OCI-LY7 (cell line): ENCODE results near the gene ZBTB34. TPM values are rescaled to one million over a fixed set of nuclear protein-coding genes. Genes with fewer than 3 reads are reported as not detected.

Source experiments
- BruUV-seq: library from RNA; stranded (reverse); fragments of 400-500 nt; replicated peaks from 2 replicates; lab custom pipeline; 2021; lab: Mats Ljungman, UMichigan
- CTCF ChIA-PET: fragments of 300-600 bp; sonication (Branson Sonifier 250); formaldehyde crosslinking; loops from one replicate; lab custom pipeline; 2022; ENCODE audit warnings: antibody characterized with exemption; ENCODE audit not compliant: unreplicated experiment; lab: Charles Lee
- POLR2A ChIA-PET: fragments of 300-600 bp; sonication (Branson Sonifier 250); formaldehyde crosslinking; loops from one replicate; lab custom pipeline; 2022; ENCODE audit warnings: antibody characterized with exemption; lab: Charles Lee
- DNase-seq: peaks from one replicate; pipeline ENCODE4 v3.0.0-alpha.2; 2015; ENCODE audit warnings: low spot score
- H2AFZ ChIP-seq: fragments of 200-600 bp; sonication (generic), shearing (Covaris generic); 2 replicates; pipeline ENCODE4 v1.6.1; 2014; ENCODE audit warnings: mild to moderate bottlenecking, antibody characterized with exemption, low read length, moderate library complexity
- H3K27ac ChIP-seq: fragments of 200-600 bp; sonication (generic); 2 replicates; pipeline ENCODE4 v1.5.1; 2014; ENCODE audit warnings: mixed run types, low read depth, mild to moderate bottlenecking, moderate library complexity, low read length, inconsistent platforms; ENCODE audit not compliant: poor library complexity, severe bottlenecking
- H3K36me3 ChIP-seq: fragments of 200-600 bp; sonication (generic); 2 replicates; pipeline ENCODE4 v1.6.1; 2014; ENCODE audit warnings: mild to moderate bottlenecking, antibody characterized with exemption, low read length, moderate library complexity, mixed read lengths; ENCODE audit not compliant: insufficient read depth
- H3K4me1 ChIP-seq: fragments of 200-600 bp; sonication (generic); 2 replicates; pipeline ENCODE4 v1.5.1; 2014; ENCODE audit warnings: mild to moderate bottlenecking, low read length; ENCODE audit not compliant: insufficient read depth, poor library complexity, severe bottlenecking
- H3K4me2 ChIP-seq: fragments of 200-600 bp; sonication (generic); 2 replicates; pipeline ENCODE4 v1.6.1; 2014; ENCODE audit warnings: mild to moderate bottlenecking, low read length
- H3K4me3 ChIP-seq: fragments of 200-600 bp; sonication (generic); 2 replicates; pipeline ENCODE4 v1.5.1; 2014; ENCODE audit warnings: mild to moderate bottlenecking, low read depth, low read length; ENCODE audit not compliant: poor library complexity, severe bottlenecking
- H3K79me2 ChIP-seq: fragments of 200-600 bp; sonication (generic); 2 replicates; pipeline ENCODE4 v1.6.1; 2016; ENCODE audit warnings: low read depth, mild to moderate bottlenecking, low read length, moderate library complexity, mixed read lengths; ENCODE audit not compliant: insufficient read depth
- H3K9me2 ChIP-seq: fragments of 200-600 bp; sonication (generic); 2 replicates; pipeline ENCODE4 v1.6.1; 2016; ENCODE audit warnings: mild to moderate bottlenecking, low read length, mixed read lengths; ENCODE audit not compliant: insufficient read depth
- H3K9me3 ChIP-seq: fragments of 200-600 bp; sonication (generic); 2 replicates; pipeline ENCODE4 v1.6.1; 2014; ENCODE audit warnings: mild to moderate bottlenecking, mixed run types, low read length, mixed read lengths
- H4K20me1 ChIP-seq: fragments of 200-600 bp; sonication (generic); 2 replicates; pipeline ENCODE4 v1.6.1; 2014; ENCODE audit warnings: mild to moderate bottlenecking, antibody characterized with exemption, low read length, moderate library complexity, mixed read lengths; ENCODE audit not compliant: insufficient read depth
- EZH2phosphoT487 ChIP-seq: fragments of 200-600 bp; sonication (generic); IDR thresholded peaks from 2 replicates; pipeline ENCODE4 v1.6.1; 2018; ENCODE audit warnings: low read depth, borderline replicate concordance, mild to moderate bottlenecking, mixed run types, antibody characterized with exemption, low read length, moderate library complexity, mixed read lengths
- intact Hi-C: fragments of 100-400 bp; cut with micrococcal nuclease; formaldehyde crosslinking; loops from one replicate; pipeline ENCODE4 v1.10.0; 2022; ENCODE audit not compliant: unreplicated experiment
- total RNA-seq, 2 experiments: library from RNA; depleted of rRNA in 1 of 2; stranded (reverse); fragments of >200 nt in 1 of 2; shearing (Covaris generic) in 1 of 2; gene quantifications; 2 replicates each; pipeline ENCODE4 v1.2.3, GENCODE V29; 2014 to 2022
- TF ChIP-seq, protein P1 (sequence below): fragments of 200-600 bp; sonication (generic); conservative IDR thresholded peaks from 2 replicates; pipeline ENCODE4 v1.5.1; 2014; ENCODE audit warnings: mild to moderate bottlenecking, antibody characterized with exemption, low read length, moderate library complexity, mixed read lengths

ZBTB34 gene
- total RNA-seq, 2 experiments from 2014 or later = 6.5 to 11.3 TPM

DNA sequence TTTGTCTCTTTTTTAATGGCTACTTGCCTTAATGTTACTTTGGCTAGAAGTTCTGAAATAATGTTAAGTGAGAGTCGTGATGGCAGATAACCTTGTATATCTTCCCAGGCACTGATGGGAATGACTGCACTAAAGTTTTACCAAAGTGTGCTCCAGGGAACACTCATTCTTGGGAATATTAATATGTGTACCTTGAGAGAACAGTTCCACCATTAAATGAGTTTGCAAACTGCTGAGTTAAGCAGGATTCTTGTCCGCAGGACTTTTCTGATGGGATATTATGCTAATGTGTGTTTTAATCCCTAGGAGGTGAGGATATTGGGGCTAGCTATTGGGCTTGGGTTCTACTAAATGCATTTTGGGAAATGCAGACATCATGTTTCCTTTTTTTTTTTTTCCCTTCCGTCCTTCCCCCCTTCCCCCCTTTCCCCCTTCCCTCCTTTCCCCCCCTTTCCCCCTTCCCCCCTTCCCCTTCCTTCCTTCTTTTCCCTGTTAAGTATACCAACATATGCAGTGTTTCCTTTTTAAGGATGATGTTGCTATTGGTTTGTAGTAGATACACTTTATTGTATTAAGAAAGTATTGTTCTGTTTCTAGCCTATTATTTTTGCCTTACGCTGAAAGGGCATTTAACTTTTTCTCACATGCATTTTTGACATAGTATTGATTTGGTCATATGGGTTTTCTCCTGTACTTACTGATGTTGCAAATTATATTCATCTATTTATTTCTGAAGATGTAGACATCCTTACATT, 15.5 kb downstream of the ZBTB34 start:
- intact Hi-C loops = no loop called here
- BruUV-seq = no TSS peak
- Histone ChIP-seq H3K9me2 (no peaks in the 10 kb centered on the region), H3K4me2 (no peak overlapping the region), H3K27ac (no peak overlapping the region), H3K4me3 (no peak overlapping the region), H4K20me1 (no peaks in the 10 kb centered on the region), H3K79me2 (no peaks in the 10 kb centered on the region), H3K9me3 (no peaks in the 10 kb centered on the region), H3K4me1 (peaks cover 12% of the 10 kb centered on the region), H2AFZ (no peak overlapping the region), H3K36me3 (peaks cover 19% of the 10 kb centered on the region)
- DNase-seq = no peak
- ChIA-PET POLR2A (no interaction called here), CTCF (no interaction called here)
- TF ChIP-seq, protein P1, sequence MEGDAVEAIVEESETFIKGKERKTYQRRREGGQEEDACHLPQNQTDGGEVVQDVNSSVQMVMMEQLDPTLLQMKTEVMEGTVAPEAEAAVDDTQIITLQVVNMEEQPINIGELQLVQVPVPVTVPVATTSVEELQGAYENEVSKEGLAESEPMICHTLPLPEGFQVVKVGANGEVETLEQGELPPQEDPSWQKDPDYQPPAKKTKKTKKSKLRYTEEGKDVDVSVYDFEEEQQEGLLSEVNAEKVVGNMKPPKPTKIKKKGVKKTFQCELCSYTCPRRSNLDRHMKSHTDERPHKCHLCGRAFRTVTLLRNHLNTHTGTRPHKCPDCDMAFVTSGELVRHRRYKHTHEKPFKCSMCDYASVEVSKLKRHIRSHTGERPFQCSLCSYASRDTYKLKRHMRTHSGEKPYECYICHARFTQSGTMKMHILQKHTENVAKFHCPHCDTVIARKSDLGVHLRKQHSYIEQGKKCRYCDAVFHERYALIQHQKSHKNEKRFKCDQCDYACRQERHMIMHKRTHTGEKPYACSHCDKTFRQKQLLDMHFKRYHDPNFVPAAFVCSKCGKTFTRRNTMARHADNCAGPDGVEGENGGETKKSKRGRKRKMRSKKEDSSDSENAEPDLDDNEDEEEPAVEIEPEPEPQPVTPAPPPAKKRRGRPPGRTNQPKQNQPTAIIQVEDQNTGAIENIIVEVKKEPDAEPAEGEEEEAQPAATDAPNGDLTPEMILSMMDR = no peak
- TF ChIP-seq EZH2phosphoT487 = no peak

DNA sequence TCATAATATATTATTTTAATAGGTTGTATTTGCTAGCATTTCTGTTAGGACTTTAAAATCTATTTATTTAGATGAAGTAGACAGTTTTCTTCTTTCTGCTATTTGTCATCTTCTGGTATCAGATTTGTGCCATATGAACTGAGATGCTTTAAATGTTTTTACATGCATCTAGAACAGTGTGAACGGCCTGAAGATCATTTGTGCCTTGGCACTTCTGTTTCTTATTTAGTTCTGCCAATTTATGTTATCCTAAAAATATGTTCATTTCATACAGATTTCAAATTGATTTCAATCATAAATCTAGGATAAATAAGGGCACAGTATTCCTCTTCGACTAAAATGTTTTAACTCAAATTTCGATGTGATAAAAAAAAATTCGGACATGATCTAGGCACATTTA, 16.1 kb downstream of the ZBTB34 start:
- H3K27ac ChIP-seq = no peak overlapping the region
- peaks cover 23% of the 10 kb centered on the region for H3K36me3 ChIP-seq
- no TSS peak for BruUV-seq
- no peaks in the 10 kb centered on the region for H3K9me3 ChIP-seq
- ChIA-PET CTCF (no interaction called here), POLR2A (no interaction called here)
- peaks cover 12% of the 10 kb centered on the region for H3K4me1 ChIP-seq
- H4K20me1 ChIP-seq = no peaks in the 10 kb centered on the region
- TF ChIP-seq, protein P1 = no peak
- TF ChIP-seq EZH2phosphoT487 = no peak
- no peak overlapping the region for H3K4me3 ChIP-seq
- no peaks in the 10 kb centered on the region for H3K79me2 ChIP-seq
- intact Hi-C loops = no loop called here
- H3K9me2 ChIP-seq = no peaks in the 10 kb centered on the region
- DNase-seq = no peak
- no peak overlapping the region for H3K4me2 ChIP-seq
- no peak overlapping the region for H2AFZ ChIP-seq

DNA sequence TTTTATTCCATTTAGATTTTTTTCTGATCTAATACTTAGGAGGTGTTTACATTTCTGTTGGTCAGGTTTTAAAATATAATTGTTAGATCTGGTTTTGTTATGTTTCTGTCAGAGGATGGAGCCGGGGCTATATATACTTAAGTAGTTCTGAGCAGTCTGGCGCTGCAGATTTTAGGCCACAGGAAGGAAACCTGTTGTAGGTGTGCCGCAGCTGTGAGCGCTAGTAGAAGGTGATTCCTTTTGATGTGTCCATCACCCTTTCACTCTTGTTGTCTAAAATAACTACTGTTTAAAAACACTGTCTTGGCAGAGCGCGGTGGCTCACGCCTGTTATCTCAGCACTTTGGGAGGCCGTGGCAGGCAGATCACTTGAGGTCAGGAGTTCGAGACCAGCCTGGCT, 17.0 kb downstream of the ZBTB34 start:
- BruUV-seq = no TSS peak
- Histone ChIP-seq H3K9me2 (no peaks in the 10 kb centered on the region), H3K27ac (no peak overlapping the region), H2AFZ (no peak overlapping the region), H3K4me3 (no peak overlapping the region), H3K79me2 (no peaks in the 10 kb centered on the region), H3K9me3 (no peaks in the 10 kb centered on the region), H3K4me1 (peaks cover 12% of the 10 kb centered on the region), H3K36me3 (peaks cover 24% of the 10 kb centered on the region), H3K4me2 (no peak overlapping the region), H4K20me1 (0 out of 2 replicates have a peak, but pooled peaks cover 6% of the 10 kb centered on the region)
- POLR2A ChIA-PET = no interaction called here
- intact Hi-C loops = no loop called here
- TF ChIP-seq EZH2phosphoT487 = no peak
- TF ChIP-seq, protein P1 = no peak
- DNase-seq = peak; percentile 34
- CTCF ChIA-PET = no interaction called here
